Activated CD4-positive, alpha-beta T cell treated with anti-CD3 and anti-CD28 coated beads, Interleukin-2, amount 50 U/mL, for 1 hour (primary cell): ENCODE results near the gene SMIM27.
"Not testable (repeated sequence)": the region's sequence is repeated elsewhere in the genome, so short reads cannot be mapped to it uniquely, and the experiment has no call there.

Experiments used
- DNase-seq: peaks from one replicate; pipeline ENCODE4 v3.0.0-alpha.2; 2020

Gene SMIM27

DNA sequence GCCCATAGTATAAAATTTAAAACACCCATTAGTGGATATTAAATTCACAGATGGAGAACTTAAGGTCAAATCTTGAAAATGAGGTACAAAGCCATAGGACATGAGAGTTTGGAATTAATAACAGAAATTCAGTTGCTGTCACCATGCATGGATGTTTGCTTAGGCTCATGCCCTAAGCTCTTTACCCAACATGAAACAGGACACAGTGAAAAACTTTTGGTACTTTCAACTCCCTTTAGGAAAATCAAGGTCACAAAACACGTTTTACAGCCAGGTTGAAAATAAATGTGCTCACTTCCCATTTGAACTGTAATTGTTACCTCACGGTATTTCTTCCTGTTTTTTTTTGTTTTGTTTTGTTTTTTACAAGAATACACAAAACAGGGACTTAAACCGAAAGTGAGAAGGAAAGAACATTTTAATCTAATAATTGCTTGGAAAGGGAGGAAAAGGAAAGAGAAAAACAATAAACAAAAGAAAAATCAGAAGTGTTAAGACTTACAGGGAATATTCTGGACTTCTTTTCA is 6.3 kb downstream of the SMIM27 start:
- DNase-seq = no peak

DNA sequence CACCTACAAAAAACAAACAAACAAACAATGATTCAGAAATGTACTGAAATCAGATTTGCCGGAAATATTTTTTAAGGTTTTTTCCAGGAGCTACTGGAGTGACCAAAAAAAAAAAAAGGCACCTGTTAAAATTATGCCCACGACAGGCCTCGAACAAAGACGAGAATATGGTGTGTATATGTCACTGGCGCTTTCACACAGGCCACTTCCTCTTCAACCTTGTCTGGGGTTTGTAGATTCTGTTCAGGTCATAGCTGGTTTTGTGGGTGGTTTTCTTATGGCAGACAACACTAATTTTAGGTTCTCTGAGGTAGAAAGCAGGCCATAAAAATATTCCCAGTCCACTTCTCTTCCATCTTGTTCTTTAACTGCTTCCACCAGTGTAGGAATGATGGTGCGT is 13.8 kb downstream of the SMIM27 start:
- DNase-seq = no peak

DNA sequence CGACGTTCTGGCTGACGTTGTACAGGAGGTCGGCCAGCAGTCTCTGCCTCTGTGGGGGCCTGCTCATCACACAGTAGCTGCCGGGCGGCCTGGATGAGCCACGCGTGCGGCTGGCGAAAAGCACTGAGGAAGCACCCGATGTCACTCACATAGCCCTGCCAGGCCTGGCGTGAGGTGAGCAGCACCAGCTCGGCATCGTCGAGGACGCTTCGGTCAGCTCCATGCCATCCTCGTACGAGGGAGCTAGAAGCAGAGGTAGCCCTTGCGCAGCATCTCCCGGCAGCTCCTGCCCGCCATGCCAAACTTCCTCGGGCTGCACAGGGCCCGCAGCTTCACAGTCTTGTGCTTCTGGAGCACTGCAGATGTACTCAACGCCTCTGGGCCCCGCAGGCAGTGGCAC is 14.6 kb downstream of the SMIM27 start:
- no peak for DNase-seq

DNA sequence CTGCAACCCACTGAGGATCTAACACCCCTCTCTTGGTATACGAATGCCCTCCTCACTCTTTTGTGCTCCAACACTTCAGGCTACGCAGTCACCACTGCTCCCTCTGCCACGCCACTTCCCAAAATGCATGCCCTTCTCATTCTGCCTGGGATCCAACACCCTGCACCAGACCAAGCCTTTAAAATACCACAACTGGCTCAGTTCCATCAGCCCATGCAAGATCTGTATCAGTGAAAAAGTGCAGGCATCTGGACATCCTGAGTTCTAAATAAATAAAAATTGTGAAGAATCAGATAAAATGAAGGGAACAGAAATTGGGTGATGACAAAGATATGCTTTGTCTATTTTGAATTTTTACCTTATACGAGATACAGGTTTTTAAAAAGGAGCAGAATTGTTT is 18.1 kb downstream of the SMIM27 start:
- no peak for DNase-seq

DNA sequence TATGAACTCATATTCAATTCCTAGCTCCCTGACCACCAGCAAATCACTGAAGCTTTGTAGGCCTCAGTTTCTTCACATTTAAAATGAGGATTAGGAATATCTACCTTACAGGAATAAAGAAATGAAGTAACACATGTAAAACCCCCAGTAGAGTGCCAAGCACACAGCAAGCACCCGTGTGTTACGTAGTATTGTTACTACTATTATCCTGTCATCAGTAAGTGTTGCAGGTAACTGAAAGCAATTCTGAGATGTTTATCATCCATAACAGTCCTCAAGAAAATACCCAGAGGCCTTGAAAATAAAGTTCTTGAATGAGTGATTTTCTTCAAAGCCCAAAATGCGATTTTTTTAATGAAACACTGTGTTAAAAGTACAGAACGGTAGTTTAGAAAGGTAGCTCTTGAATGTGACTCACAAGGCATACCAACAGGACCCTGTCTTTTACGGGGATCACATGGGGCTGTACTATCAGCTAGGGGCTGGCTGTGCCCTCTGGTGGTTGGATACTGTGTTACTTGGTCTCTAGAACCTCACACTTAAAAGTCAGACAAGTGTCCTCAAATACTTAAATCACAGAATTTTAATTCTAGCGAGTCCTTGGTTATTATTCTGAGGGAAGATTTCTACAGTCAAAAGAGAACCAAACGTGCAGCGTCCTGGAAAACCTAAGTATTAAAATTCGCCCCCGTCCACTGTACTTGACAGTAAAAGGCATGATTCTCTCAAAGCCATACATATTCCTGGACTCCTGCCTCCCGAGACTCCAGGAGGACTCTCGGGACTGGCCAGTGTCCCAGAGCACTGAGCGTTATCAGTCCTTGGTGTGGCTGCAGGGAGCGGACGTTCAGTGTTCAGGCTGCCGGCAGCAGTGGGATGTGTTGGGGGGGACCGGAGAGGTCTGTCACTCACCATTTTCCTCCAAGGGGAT is 20.1 kb downstream of the SMIM27 start:
- peak; percentile 70 for DNase-seq

DNA sequence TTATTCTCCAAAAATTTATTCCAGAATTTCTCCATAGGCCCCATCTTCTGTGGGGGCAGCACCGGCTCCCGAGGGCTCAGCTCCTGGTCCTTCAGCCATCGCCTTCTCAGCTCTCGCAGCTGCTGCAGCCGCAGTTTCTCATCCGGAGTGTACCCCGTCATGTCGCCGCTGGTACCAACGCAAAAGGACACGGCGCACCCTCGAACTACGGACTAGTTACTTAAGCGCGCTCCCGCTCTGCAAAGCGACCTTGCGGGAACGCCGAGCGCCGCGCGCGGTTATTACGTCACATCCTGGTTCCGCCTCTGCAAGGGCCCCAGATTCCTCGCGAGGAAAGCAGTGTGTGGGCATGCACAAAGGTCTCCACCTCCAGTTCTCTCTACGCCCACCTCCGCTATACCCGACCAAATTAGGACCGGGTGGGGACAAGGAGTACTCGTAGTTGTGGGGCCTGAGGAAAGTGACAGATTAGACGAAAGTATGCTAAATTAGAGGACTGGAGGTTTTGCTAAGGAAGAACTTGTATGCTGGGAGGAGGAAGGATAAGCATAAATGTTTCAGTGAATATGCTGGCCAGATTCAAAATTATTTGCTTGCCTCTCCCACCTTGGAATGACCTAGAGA is 20.9 kb downstream of the SMIM27 start, which contains the start of gene NDUFB6:
Gene NDUFB6 (minus strand): TSS at position 260 of the 624 bp plus-strand sequence. CDS start 99 bp downstream, at position 161.
- DNase-seq = peak; percentile 97

DNA sequence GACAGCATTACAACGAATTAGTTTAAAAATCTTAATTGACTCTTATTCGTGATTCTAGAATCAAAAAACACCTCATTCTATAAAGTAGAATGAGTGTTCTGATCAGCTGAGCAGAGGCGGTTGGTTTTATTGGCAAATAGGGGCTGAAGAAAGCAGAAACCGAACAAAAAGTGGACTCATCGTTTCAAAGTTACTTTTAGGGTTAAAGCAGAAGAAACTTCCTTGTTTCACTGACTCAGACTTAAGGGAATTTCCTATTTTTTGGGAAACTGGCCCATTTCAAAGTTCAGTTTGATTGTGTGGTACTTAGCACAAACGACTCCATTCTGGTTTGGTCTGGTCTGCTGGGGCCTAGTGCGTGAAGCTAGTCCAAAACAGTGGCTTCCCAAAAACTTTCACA is 21.7 kb downstream of the SMIM27 start:
- DNase-seq = no peak

DNA sequence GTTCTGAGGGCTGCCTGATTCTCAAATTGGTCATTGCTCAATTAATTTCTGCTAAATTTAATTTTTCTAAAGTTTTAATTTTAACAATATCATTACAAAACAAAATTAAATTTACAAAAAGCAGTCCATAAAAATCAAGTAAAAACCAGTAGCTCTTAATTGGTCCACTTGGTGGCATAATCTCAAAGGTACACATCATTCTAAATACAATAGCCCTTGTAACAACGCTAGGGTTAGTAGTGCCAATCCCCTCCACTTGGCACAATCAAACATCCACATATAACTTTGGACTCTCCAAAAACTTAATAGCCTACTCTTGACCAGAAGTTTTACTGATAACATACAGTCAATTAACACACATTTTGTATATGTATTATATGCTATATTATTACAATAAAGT is 22.7 kb downstream of the SMIM27 start:
- DNase-seq = no peak

DNA sequence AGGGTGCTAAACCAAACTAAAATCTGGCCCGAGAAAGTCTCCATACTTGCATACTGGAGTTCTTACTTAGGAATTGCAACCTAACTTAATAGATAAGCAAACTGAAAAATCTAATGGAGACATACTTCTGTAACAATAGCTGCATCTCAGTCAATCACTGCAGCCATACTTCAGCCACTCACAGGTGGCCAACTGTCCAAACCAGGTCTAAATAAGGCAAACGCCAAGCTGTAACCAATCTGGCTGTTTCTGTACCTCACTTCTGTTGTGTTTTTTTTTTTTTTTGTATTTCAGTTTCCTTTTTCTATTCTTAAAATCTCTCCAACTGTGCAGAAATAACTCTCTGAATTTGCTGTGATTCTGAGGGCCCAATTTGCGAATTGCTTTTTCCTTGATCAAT is 25.2 kb downstream of the SMIM27 start:
- no peak for DNase-seq

DNA sequence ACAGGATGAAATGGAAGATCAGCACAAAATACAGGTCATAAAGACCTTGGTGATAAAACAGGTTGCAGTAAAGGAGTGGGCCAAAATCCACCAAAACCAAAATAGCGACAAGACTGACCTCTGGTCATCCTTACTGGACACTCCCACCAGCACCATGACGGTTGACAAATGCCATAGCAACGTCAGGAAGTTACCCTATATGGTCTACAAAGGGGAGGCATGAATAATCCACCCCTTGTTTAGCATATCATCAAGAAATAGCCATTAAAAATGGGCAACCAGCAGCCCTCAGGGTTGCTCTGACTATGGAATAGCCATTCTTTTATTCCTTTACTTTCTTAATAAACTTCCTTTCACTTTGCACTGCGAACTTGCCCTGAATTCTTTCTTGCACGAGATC is 26.8 kb downstream of the SMIM27 start:
- no peak for DNase-seq

DNA sequence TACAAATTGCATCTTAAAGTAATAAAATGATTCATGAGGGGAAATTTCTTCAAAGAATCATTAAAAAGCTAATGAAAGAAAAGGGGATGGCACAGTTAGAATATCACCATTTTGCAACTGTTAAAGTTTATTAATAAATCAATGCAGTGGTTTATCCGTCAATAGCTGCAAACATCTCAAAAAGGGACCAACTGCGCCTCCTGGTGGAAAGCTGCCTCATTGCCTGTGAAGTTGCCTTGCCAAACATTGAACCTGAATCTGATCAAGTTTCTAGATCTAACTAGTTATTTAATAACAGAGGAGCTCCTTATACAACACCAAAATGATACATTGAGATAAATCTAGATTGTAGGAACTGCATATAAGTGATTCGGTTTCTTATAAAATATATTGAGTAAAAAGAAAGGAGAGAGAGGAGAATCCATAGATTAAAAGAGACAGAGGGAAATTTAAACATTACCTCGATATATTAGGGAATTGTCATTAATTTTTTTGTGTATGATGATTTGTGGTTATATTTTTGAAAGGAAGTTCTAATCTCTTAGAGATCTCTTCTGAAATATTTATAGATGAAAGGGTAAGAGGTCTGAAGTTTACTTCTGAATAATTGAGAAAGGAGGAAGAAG is 27.7 kb downstream of the SMIM27 start:
- peak; percentile 84 for DNase-seq

DNA sequence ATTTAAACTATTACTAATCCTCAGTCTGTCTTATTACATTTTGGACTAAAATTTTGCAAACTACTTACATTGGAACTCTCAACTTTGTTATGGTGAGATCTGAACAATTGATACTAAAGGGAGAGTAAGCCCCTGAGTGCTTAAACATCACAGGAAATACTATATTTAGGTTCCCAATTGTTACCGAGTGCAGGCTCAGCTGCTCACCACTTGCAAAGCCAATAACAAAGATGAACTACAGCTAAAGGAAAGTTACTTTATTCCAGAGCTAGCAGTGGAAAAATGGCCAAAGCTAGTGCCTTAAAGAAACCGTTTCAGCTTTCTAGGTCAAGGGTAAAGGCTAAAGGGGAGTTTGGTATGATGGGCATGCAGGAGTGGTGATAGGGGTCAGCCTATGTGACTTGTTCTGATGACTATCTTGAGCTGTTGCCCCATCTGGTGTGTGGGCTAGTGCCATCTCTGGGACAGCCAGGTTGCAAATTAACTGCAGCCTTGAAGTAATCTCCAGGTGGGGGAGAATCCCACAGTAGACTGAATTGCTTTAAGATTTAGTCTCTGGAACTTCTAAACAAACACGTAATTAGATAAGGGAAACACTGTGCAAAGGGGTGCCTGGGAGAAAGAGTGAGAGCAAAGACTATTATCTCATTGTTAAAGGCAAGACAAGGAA is 28.6 kb downstream of the SMIM27 start:
- no peak for DNase-seq

DNA sequence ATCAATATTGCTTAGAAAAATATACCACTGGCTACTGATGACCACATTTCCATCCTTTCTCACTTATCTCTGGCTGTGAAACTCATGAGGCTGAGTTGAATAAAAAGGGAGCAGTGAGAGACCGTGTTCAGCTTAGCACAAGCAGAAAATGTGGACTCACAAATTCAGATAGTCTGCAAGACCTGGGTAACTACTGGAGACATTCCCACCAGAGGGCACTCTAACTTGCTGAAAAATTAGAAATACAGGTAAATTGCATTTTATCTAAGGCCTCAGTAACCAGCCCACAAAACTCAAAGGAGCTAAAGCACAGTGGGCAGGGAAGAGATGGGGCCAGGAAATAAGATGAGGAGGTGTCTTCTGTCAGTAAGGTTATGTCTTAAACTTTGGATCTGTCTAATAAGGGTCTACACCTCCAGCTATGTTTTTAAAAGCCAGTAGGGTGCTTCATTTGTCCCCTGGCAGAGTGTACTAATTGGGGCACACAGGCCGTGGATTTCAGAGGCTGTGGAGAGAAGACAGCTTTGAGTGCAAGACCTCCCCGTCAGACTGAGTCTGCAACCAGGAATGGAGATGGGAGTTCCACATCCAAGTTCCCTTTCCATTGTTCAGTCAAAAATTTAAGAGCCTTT is 29.5 kb downstream of the SMIM27 start:
- DNase-seq = peak; percentile 7

DNA sequence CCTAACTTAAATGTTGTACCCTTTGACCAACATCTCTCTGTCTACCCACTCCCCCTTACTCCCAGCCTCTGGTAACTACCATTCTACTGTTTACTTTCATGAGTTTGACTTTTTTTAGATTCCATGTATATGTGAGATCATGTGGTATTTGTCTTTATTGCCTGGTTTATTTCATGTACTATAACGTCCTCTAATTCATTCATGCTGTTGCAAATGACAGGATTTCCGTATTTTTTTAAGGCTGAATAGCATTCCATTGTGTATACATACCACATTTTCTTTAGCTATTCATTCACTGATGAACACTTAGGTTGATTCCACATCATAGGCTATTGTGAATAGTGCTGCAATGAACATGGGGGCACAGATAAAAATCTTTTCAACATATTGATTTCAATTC is 32.7 kb downstream of the SMIM27 start:
- no peak for DNase-seq

DNA sequence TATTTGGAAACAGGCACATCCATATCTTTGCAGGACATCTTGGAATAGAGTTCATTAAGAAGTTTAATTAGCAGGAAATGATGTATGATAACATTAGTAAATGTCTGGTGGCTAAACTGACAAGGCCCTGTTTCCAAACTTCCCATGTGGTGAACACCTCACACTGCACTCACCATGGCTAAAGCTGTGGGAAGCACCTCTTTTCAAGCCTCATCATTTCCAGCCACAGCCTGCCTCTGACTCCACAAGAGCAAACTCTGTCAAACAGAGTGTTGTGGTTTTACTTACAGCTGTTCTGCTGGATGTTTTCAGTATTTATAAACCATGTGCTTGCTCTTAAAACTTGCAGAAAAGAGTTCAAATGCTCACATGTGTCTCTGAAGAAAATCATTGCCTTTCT is 35.8 kb downstream of the SMIM27 start:
- DNase-seq = no peak

DNA sequence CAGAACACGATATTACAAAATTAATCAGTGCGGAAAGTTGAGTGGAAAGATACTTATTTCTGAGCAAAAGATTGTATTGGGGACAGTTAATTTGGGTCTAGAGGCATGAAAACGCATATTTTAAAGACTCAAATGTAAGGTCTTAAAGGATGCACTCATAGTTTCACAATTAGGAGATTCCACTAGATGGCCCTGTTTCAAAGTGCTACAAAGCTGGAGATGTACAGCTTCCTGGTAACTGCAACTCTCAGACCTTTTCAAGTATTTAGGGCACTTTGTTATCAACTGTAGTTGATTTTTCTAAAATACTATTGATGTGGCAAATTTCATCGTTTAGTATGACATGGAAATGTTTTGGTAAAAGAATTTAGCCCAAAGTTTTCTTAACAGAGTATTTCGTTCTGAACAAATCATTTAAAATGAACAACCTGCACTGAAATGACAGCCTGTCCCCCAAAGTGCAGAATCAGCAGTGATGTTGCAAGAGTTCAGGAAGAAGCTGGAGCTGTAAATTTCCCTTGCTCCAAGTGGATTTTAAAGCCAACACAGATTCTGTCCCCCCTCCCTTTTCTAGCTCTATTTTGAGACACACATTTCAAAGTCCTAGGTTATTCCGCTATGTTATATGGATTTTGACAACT is 37.1 kb downstream of the SMIM27 start:
- no peak for DNase-seq

DNA sequence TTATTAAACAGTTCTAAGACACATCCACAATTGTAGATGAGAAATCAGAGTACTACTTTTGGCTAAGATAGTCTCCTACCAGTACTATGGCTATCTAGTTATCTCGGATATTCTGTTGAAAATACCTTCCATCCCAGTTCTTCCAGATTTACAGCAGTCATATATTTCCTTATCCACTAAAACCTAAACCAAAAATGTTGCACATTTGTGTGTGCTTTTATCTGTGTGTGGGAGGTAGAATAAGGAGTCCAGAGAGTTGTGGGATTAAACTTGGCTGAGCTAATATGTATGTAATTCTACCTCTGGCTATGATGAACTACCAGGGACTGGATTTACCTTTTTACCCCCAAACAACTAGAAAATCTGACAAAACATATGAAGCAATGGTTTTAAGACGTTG is 38.3 kb downstream of the SMIM27 start:
- DNase-seq = no peak

DNA sequence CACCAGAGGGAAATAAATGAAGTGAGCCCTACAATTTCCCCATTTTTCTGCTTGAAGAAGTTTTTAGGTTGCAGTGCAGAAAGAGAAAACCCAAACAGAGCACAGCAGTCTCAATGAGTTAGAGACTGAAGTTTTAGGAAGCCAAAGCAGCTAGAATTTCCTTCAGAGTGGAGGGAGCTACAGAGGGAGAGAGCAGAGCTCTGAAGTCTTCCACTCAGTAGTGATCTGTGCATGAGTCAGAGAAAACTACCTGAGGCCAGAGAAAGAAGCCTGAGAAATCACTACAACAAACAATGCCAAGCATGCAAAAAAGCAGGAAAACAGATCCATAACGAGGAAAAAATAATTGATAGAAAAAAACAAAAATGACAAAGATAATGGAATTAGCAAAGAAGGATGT is 38.8 kb downstream of the SMIM27 start:
- no peak for DNase-seq

DNA sequence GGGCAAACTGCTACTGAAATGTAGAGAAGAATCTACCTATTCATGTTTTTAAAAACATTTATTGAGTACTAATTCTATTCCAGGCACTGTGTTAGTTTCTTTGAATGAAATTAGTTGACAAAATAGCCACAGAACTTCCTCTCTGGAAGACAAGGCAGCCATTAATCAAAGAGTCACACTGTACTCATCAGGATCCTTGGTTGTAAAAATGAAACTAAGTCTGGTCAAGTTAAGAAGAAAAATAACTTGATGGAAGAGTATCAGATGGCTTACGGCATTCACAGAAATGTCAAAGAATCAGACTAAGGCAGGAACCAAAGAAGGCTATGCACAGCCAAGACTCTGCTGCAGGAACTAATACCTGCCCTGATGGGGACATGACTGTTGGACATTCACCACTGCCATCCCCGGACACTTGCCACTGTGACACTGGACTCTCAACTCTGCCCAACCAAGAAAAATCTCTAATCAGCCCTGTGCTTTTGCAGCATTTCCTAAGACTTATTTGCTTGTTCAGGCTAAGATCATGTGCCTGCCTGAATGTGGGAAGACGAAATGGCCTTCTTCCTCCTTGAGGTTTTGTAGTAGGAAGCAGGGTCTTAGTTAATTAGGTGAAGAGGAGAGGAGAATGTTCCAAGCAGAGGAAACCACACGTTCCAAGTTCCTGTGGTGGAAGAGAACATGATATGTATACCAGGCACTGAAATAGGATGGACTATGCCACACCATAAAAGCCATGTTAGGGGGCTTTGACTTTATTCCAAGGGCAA is 44.2 kb downstream of the SMIM27 start:
- no peak for DNase-seq

DNA sequence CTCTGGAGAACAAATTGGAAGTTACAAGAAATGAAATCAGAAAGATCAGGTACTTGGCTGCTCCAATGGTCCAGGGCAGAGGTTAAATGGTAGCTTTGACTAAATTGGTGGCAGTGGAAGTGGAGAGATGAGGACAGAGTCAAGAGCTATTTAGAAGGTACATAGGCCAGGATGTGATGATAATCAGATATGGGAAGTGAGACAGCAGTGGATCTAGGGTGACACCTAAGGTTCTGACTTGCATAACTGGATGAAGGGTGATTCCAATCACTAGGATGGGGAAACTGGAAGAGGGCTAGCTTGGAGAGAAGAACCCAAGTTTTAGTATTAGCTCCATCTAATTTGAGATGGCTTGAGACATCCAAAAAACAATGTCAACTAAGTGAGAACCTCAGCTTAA is 44.8 kb downstream of the SMIM27 start:
- DNase-seq = no peak

DNA sequence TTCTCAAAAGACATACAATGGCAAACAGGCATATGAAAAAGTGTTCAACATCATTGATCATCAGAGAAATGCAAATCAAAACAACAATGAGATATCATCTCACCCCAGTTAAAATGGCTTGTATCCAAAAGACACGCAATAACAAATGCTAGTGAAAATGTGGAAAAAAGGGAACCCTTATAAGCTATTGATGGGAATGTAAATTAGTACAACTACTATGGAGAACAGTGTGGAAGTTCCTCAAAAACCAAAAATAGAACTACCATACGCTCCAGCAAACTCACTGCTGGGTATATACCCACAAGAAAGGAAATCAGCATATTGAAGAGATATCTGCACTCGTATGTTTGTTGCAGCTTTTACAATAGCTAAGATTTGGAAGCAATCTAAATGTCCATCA is 46.9 kb downstream of the SMIM27 start:
- not testable (repeated sequence) for DNase-seq
